ENCODE measurements around the gene ZMYM4.

Gene ZMYM4

DNA sequence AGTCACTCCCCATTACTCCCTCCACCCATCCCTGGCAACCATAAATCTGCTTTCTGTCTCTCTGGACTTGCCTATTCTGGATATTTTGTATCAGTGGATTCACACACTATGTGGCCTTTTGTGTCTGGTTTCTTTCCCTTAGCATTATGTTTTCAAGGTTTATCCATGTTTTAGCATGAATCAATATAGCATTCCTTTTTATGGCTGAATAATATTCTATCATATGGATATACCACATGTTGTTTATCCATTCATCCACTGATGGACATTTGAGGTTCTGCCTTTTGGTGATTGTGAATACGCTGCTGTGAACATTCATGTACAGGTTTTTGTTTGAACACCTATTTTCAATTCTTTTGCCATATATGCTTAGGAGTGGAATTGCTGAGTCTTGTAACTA is 140.4 kb downstream of the ZMYM4 start:
- DNase-seq: no peak

DNA sequence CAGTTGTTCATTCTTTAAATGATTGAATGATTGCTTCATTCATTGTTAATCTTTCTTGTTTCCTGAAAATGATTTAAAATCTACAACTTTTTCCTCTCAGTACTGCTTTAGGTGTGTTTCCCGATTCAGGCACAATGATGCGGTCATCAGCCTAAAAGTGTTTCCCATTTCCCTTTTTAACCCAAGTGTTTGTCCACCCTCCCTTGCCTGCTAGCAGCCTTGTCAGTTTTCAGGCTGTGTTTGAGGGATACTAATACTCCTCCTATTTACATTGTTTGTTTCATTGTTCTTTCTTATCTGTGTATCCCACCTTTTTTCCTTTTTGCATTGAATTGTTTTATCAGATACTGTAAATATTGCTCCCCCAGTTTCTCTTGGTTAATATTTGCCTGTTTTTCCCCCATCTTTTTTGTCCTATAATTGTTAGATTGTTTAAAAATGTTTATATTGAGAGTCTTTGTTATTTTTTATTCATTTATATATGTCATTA is 157.6 kb downstream of the ZMYM4 start:
- no peak for DNase-seq

DNA sequence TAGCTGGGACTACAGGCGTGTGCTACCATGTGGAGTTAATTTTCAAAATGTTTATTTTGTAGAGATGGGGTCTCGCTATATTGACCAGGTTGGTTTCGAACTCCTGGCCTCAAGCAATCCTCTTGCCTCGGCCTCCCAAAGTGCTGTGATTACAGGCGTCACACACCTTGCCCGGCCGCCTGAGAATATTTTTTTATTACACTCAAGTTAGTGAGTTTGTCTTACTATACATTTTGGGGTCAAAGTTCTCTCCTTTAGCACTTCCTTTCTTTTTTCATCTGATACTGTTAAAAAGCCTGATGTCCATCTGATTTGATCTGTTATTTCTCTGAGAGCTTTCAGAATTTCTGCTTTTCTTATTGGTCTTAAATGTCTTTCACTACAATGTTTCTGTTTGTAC is 159.9 kb downstream of the ZMYM4 start:
- DNase-seq: no peak

DNA sequence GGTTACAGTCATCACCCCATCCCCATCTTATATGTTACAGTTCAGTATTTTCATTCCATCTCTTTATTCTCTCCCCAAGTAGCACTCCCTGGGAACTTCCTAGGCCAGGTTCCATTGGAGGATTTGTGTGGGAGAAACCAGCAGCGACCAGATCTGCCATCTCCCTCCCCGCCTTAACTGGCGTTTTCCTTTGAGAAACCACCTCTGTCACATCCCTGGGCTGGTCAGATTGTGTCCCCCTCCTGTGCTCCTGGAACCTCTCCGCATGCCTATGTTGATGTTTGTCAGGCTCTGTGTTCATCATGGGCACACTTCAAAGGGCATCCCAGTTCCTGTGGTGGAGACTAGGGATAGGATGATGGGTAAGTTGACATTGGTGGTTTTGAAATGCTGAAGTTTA is 162.3 kb downstream of the ZMYM4 start:
- DNase-seq: no peak

DNA sequence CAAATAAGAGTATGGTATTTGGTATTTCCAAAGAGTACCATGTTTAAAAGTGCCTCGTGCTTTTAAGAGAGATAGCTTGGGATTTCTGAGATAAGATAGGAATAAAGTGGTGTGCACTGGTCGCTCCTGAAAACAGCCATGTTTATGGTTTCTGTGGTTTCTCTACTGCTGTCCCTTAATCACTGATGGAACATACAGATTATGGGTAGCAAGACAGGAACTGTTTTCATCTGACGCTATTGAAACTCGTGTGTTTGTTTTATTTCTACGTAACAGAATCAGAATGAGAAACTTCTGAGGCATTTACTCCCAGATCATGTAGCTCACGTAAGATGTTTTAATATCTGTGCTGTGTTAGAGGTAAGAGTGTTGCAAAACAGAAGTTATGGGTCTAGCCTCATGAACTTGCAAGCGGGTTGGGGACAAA is 162.7 kb downstream of the ZMYM4 start:
- DNase-seq: no peak

DNA sequence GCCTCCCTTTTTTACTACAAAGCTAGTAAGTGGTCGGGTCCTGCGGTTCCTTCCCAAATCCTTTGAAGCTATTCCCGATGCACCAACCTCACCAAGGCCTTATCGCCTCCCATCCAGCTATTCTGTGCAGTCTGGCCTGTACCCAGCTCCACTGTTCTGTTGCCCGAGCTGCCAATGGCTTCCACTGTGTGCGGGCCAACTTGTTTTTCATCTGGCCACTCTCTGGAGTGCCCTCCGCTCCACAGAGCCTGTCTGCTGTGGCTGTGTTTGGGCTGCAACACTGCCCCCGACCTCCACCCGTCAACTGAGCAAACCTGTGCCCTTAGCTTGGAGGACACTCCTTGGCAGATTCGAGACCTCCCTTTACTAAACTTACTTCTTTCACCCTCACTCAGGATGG is 163.7 kb downstream of the ZMYM4 start:
- DNase-seq: no peak

DNA sequence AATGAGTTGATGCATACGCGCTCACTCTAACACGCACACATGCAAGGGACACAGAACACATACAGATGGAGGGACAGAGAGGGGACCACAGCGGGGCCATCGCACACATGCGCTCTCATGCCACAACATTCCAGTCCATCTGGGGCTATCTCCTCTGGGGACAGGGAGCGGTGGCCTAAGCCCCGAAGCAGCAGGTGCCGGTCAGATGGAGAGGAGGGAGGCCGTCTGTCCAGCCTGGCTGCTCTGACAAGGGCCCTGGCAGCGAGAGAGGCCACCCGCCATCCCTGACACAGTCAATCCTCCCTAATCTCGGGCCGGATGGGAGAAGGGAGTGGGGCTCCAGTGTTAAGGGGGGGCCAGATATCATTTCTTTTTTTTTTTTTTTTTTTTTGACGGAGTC is 165.2 kb downstream of the ZMYM4 start:
- DNase-seq: no peak

DNA sequence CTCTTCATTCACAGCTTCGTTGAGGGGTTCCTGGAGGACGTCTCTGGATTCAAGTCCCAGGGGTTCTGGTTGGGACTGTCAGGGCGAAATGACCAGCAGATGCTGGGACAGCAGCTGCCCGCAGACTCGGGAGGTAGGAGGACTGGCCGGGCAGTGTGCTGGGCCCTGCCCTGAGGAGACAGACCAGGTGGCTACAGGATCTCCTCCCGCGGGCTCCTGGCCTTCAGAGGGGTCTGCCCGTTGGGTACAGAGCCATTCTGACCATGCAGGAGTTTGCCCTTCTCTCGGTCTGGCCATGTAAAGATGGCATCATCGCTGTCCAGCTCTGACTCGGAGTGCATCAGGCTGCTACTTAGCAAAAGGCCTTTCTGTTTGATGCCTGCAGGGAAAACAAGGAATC is 166.2 kb downstream of the ZMYM4 start:
- no peak for DNase-seq

DNA sequence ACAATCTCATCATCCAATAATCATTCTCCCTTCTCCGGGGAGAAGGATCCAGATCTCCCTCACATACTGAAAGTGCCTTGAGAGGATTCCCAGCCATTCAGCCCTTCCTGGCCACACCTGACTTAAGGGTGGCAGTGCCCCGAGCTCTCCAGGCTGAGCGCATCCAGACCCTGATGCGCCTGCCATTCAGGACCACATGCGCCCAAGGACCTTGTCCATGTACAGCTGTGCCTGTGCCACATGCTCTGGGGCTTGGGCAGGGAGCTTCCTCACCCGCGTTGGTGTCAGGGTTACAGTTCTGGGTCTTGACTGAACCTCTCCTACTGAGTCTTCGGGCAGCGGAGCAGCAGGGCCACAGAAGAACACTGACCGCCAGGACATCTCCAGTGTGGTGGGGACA is 167.6 kb downstream of the ZMYM4 start:
- no peak for DNase-seq

DNA sequence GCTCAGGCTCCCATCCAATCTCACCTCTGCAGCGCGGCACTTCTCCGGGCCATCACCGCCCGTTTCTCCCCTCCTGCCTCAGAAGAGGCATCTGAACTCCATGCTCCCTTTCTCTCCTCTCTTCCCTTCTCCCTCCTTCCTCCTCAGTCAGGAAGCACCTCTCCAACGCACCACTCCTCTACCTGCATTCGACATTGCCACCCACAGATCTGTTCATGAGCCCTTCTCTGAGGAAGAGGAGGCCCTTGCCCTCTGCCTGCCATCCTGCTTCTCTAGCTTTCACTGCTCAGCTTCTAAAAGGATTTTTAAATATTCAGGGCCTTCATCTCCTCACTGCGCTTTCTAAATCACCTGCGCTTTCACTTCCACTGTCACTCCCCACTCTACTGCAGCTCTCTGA is 168.7 kb downstream of the ZMYM4 start:
- DNase-seq: no peak

DNA sequence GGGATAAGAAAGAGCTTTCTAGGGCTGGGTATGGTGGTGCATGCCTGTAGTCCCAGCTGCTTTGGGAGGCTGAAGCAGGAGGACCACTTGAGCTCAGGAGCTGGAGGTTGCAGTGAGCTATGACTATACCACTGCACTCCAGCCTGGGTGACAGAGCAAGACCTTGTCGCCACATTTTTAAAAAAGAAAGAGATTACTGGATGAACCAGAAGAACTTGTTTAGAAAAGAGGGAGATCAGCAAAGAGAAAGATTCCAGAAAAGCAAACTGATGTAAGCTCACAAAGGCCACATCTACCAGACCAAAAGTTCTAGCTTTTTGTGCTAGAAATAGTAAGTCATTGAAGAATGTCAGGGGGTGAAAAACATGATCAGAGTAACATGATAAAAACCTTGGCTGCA is 171.1 kb downstream of the ZMYM4 start:
- DNase-seq: no peak

DNA sequence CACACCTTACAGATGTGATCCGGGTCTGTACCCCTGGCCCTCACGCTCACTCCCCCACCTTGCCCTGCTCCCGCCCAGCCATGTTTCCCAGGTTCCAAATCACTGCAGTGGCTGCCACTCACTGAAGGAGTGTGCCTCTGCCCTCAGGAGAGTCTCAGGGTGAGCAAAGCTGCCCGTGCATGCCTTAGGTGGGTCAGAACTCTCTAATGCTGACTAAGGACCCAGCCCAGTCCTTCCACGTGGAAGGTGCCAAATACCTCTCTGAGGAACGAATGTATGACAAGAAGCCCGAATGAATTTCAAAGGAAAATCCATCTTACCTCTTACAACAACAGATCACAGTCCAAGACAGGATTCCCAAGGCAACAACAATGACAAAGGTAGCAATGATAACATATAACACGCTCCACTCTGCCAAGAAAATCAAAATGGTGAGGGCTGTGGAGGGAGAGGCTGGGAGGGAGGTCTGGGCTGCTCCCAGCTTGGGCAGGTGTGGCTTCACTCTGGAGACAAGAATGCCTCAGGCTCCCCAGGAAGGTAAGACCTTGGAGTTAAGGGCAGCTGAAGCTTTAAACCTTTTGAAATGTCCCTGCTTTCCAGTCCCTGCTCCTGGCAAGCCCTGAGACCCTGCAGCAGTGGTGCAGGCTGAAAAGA is 173.5 kb downstream of the ZMYM4 start:
- no peak for DNase-seq

DNA sequence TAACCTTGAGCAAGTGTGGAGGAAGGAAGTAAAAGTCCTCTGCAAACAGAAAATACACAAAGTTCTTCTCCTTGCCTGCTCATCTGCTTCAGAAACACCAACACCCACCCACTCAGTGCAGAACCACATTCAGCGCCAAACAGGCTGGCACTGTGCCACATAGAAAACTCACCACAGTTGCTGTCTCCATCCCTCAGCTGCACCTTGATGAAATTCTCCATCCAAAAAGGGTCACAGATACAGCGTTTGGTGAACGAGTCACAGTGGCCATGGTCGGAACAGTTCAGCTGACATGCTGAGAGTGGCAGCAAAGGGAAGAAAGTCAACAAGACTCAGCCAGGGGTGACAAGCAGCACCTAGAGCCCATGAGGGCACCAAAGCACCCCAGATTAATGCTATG is 174.2 kb downstream of the ZMYM4 start:
- no peak for DNase-seq

DNA sequence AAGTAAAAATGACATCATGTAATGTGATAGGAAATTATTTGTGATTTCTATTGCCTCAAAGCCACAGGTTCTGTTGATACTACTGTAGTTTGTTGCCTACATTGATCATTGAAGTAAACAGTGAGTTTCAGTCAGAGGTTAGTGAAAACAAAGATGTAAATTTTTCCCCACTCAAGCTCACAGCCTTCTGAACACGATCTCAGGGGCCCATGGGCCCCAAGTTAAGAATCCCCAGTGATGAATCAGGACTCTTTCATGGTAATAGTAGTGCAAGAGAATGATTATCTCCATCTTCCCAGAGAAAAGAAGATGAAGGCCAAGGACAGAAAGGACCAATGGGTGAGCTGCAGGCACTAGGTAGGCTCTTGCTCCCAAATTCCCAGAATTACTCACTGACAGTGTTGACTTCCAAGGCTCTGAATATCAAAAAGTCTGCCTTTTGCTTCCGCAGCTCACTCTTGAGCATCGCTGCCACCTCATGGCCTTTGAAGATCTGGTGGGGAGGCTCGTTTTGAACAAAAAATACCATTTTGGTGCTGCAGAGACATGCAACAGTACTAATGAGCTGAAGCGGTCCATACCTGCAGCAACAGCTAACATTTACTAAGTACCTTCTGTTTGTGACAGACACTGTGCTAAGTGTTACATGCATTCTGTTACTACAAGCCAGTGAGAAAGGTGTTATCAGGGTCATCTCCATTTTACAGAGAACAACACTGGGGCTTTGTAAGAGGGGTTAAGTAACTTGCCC is 175.4 kb downstream of the ZMYM4 start:
- DNase-seq: no peak

DNA sequence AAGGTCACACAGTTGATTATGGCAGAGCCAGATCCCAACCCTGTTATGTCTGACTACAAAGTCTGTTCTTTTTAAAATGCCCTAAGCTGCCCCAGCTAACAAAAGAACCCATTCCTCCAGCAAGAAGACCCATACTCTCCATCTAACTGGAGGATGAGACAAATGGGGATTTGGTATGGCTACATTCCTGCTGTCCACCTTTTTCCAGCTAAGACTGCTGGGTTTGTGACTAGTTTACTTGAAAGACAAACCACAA is 175.9 kb downstream of the ZMYM4 start:
- no peak for DNase-seq

DNA sequence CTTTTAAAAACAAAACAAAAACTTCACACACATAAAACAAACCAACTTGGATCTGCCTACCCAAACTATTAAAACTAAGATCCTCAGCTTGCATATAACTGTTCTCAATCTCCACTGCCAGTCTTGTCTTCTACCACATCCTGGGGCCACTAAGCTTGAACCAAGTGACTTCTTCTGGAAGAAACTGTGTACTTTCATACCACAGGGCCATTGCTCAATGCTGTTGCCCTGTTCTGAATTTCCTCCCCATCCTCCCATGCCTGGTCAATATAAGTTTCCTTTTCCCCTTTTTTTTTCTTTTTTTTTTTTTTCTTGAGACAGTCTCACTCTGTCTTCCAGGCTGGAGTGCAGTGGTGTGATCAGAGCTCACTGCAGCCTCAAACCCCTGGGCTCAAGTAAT is 178.8 kb downstream of the ZMYM4 start:
- DNase-seq: peak; percentile 29

DNA sequence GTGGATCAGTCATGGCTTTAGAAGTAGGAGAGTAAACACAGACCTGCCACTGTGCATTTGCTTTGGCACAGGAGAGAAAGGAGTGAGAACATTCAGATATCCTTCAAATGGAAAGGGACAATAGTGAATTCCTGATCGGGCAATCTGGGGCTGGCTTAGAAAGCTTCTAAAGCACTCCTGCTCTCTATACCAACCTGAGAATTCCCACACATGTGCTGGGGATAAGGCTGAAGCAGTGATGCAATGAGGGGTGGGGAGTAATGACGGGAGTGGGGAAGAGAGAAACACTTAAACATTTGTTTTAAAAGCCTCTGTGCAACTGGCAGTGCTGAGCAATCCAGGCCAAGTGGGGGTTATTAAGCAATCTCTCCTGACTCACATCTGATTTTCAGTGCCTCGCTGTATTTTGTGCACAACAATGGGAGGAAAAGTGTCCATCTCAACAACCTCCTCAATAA is 179.9 kb downstream of the ZMYM4 start:
- DNase-seq: no peak

DNA sequence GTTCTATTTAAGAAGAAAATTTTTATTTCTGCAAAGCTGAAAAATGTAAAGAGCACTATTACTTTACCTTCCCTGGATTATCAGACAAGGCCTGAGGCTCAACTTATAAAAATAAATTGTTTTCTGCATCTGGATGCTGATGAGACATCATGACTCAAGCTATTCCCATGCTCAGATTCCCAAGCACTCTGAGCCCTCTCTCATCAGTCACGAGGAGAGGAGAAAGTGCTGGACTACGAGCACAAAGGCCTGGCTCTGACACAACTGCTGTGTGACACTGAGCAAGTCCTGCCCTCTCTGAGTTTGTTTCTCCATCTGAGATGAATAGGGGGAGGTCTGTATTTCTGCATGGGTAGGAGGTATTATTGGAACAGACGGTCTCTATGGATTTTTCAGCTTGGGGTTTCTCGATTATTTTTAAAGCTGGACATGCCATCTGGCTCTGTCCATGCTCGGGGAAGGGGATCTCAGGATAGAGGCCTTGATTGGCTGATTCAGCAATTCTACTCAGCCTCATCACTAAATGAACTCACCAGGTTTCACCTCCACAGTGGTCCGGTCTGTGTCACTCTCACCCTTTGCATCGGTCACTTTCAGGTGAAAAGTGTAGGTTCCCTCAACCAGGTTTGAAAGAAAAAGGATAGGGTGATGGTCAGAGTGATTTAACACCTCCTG is 181.0 kb downstream of the ZMYM4 start:
- DNase-seq: no peak

DNA sequence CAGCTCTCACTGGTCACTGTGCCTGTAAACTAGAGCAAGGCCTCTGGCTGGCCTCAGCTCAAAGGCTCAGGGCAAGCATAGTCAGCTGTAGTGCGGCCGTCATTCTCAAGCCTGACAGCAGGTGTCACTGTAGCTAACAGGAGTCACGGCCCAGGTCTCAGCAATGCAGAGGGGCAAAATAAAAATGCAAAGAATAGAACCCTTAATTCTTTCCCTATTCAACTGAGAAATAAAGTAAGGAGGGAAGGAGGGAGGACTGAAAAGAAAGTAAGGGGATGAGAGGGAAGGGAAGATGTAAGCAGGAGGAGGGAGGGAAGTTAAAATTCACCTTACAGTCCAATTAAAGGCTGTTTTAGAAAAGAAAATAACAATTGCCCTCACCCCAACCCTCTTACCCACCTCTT is 182.6 kb downstream of the ZMYM4 start:
- peak; percentile 71 for DNase-seq

DNA sequence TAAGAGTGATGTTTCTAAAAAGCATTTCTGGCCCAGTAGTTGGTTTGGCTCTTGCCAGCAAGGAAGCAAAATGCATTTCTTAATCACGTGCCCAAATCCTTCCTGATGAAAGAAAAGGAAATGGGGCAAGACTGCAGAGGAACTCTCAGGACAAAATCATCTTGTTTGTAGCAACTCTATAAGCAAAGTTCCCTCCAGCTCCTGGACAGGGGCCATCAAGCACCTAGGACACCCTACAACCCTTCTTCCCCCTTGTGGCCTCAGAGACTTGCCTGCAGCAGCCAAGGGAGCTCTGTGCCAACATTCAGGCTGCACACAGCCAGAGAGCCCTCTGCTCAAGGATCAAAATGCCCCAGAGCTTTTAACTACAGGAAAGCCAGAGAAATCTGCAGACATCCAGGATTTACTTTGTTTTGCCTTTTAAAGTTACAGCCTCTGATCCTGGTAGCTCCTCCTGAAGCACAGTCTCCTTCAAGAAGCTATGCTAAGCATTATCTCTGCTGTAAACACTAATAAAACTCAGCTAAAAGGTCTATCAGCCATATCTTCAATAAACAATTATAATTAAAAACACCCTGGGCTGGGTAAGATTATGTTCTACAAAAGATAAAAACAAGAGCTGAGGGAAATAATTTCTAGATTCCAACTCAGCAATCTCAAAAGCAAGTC is 183.7 kb downstream of the ZMYM4 start:
- peak; percentile 31 for DNase-seq

DNA sequence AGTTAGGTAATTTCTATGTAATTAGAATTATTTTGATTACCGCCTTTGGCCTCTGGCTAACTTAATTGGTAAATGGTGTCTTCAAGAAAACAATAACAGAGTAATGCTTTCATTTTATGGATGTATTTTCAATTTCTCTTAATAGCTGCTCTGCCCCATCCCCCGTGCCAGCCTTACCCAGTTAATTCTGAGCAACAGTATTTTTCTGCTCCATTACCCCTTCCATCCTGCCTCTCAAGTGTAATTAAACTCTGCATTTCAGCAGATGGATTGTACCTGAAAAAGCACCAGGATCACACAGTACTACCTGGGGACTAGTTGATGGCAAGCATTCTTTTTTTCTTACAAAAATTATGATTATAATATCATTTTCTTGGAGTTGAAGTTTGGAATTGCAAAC is 184.5 kb downstream of the ZMYM4 start:
- no peak for DNase-seq

DNA sequence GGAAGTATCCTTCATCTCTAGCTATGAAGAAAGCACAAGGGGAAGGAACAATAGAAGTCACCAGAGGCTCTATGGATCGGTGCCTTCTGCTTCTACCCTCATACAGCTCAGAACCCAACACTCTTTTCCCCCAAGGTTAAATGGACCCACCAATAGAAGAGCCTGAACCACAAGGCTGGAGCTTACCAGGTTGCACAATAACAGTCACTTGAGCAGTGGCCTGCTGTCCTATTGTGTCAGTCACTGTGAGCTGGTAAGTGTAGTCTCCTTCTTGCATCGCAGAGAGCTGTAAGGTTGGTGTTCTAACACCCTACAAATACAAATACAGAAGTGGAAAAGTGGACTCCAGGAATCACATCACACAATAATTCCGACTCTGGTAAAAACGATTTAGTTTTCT is 185.7 kb downstream of the ZMYM4 start:
- DNase-seq: peak; percentile 45

DNA sequence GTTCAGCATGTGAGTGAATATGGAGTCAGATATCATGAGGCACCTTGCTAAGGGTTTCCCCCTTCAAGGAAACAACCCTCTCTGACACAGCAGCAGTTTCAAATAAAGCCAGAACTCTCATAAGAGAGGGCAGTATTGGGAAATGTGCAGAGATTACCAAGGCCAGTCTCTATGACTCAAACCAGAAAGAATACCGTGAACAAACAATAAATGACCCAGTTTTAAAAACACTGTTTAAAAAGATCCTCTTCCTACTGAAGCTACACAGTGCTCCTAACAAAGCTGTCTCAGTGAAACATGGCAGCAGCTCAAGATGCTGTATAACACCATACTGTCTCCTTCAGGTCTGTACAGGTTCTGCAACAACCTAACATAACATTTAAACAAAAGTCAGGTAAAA is 186.1 kb downstream of the ZMYM4 start:
- no peak for DNase-seq

DNA sequence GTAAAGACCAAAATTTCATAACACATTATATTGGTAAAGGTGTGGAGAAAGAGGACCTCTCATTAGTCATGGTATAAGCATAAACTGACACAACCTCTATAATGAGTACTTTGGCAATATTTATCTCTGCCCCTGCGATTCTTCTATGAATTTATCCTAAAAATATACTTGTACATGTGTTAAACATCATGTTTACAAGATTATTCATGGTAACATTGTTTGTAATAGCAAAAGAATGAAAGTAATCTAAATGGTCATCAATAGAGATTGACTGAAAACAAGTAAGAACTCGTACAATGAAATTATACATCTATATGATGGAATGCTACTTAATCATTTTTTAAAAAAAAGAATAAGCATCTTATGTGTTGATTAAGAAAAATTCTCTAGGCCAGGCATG is 192.3 kb downstream of the ZMYM4 start:
- DNase-seq: no peak
